ENCODE measurements around the gene MCEMP1. TPM values are rescaled to one million over a fixed set of nuclear protein-coding genes. Genes with fewer than 3 reads are reported as not detected.

Gene MCEMP1
- total RNA-seq (2014; rRNA removed; shearing (Covaris generic)) (0.22 and 0.28 TPM in 2 replicates), total RNA-seq (2022) (not detected in 2 replicates), Bru-seq, nascent RNA (percentile 25 among the genes with signal in this experiment), BruChase-seq, experiment 1, labeled RNA remaining after a 6-hour chase (not detected), BruChase-seq, experiment 2, labeled RNA remaining after a 2-hour chase (not detected)
- long read RNA-seq = 0 reads

GRCh38 chr19:7676854-7677253 is at the start of gene MCEMP1:
TSS of gene MCEMP1 (plus strand) at chr19:7677090. CDS start at chr19:7677121, 31 bp downstream.
- peaks cover 10% of the 10 kb centered on the region; the same call in 1 of the 2 replicates for H3K79me2 ChIP-seq (ENCODE audit: insufficient read depth, low read depth, low read length)
- H3K27ac ChIP-seq (ENCODE audit: low read depth, low read length, poor library complexity, severe bottlenecking) = no peak within 1 kb of the TSS
- intact Hi-C loops (cut with micrococcal nuclease; ENCODE audit: unreplicated experiment) = no loop called here
- no peaks in the 10 kb centered on the region for H3K9me2 ChIP-seq (ENCODE audit: insufficient read depth, low read length)
- no TSS peak for BruUV-seq (replicated peaks)
- TF ChIP-seq, protein P1, sequence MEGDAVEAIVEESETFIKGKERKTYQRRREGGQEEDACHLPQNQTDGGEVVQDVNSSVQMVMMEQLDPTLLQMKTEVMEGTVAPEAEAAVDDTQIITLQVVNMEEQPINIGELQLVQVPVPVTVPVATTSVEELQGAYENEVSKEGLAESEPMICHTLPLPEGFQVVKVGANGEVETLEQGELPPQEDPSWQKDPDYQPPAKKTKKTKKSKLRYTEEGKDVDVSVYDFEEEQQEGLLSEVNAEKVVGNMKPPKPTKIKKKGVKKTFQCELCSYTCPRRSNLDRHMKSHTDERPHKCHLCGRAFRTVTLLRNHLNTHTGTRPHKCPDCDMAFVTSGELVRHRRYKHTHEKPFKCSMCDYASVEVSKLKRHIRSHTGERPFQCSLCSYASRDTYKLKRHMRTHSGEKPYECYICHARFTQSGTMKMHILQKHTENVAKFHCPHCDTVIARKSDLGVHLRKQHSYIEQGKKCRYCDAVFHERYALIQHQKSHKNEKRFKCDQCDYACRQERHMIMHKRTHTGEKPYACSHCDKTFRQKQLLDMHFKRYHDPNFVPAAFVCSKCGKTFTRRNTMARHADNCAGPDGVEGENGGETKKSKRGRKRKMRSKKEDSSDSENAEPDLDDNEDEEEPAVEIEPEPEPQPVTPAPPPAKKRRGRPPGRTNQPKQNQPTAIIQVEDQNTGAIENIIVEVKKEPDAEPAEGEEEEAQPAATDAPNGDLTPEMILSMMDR (conservative IDR thresholded peaks at IDR 0.05; ENCODE audit: low read length) = no peak
- TF ChIP-seq EZH2phosphoT487 (IDR thresholded peaks at IDR 0.05; ENCODE audit: borderline replicate concordance, low read depth, low read length) = no peak
- H3K4me1 ChIP-seq (ENCODE audit: insufficient read depth, low read length, poor library complexity, severe bottlenecking) = peaks cover 43% of the 10 kb centered on the region
- H3K9me3 ChIP-seq (ENCODE audit: low read length) = no peaks in the 10 kb centered on the region
- H2AFZ ChIP-seq (ENCODE audit: low read length) = peak within 1 kb of the TSS; percentile 77
- CTCF ChIA-PET (ENCODE audit: unreplicated experiment) = no interaction called here
- H4K20me1 ChIP-seq (ENCODE audit: insufficient read depth, low read length) = no peaks in the 10 kb centered on the region
- H3K4me2 ChIP-seq (ENCODE audit: low read length) = peak within 1 kb of the TSS; percentile 77
- H3K36me3 ChIP-seq (ENCODE audit: insufficient read depth, low read length) = peaks cover under 1% of the 10 kb centered on the region; the same call in 1 of the 2 replicates
- POLR2A ChIA-PET = no interaction called here
- H3K4me3 ChIP-seq (ENCODE audit: low read depth, low read length, poor library complexity, severe bottlenecking) = peak within 1 kb of the TSS; percentile 52
- DNase-seq (ENCODE audit: low spot score) = no peak

GRCh38 chr19:7627166-7627565 is 49.7 kb upstream of the MCEMP1 start:
- H3K9me3 ChIP-seq (ENCODE audit: low read length) = no peaks in the 10 kb centered on the region
- CTCF ChIA-PET (ENCODE audit: unreplicated experiment) = no interaction called here

More at GRCh38 chr19:7627166-7627565, 49.7 kb upstream of the MCEMP1 start:
- Histone ChIP-seq H3K4me3 (ENCODE audit: low read depth, low read length, poor library complexity, severe bottlenecking) (no peak overlapping the region), H3K9me2 (ENCODE audit: insufficient read depth, low read length) (no peaks in the 10 kb centered on the region), H3K79me2 (ENCODE audit: insufficient read depth, low read depth, low read length) (peaks cover 33% of the 10 kb centered on the region), H4K20me1 (ENCODE audit: insufficient read depth, low read length) (0 out of 2 replicates have a peak, but pooled peaks cover 6% of the 10 kb centered on the region), H2AFZ (ENCODE audit: low read length) (no peak overlapping the region), H3K27ac (ENCODE audit: low read depth, low read length, poor library complexity, severe bottlenecking) (no peak overlapping the region), H3K4me2 (ENCODE audit: low read length) (no peak overlapping the region), H3K4me1 (ENCODE audit: insufficient read depth, low read length, poor library complexity, severe bottlenecking) (peaks cover 15% of the 10 kb centered on the region), H3K36me3 (ENCODE audit: insufficient read depth, low read length) (peaks cover 33% of the 10 kb centered on the region)
- DNase-seq (ENCODE audit: low spot score) = no peak
- intact Hi-C loops (cut with micrococcal nuclease; ENCODE audit: unreplicated experiment) = no loop called here
- TF ChIP-seq, protein P1 (conservative IDR thresholded peaks at IDR 0.05; ENCODE audit: low read length) = no peak
- TF ChIP-seq EZH2phosphoT487 (IDR thresholded peaks at IDR 0.05; ENCODE audit: borderline replicate concordance, low read depth, low read length) = no peak
- POLR2A ChIA-PET = no interaction called here
- BruUV-seq (replicated peaks) = no TSS peak
